Skeletal muscle tissue (tissue), 4 donors: ENCODE results near the gene LRRC17. TPM values are rescaled to one million over a fixed set of nuclear protein-coding genes. Genes with fewer than 3 reads are reported as not detected.

ENCODE experiments used
- H3K27ac ChIP-seq: one replicate; pipeline ENCODE4 v1.7.0; 2013; ENCODE audit warnings: mild to moderate bottlenecking, low read depth, low read length, inconsistent platforms
- H3K27me3 ChIP-seq, 3 donors: one replicate each; pipeline ENCODE4 v1.7.0; 2013; ENCODE audit warnings: low read length in 3 of 3; ENCODE audit not compliant: control insufficient read depth in 3 of 3, insufficient read depth in 3 of 3
- H3K36me3 ChIP-seq, 3 donors: one replicate each; pipeline ENCODE4 v1.7.0; 2013; ENCODE audit warnings: low read length in 3 of 3; ENCODE audit not compliant: control insufficient read depth in 3 of 3, insufficient read depth in 3 of 3
- H3K4me1 ChIP-seq, 3 donors: one replicate each; pipeline ENCODE4 v1.7.0; 2013; ENCODE audit warnings: low read length in 3 of 3, mild to moderate bottlenecking in 3 of 3; ENCODE audit not compliant: control insufficient read depth in 3 of 3, insufficient read depth in 3 of 3
- H3K4me3 ChIP-seq, 3 donors: one replicate each; pipeline ENCODE4 v1.7.0; 2013; ENCODE audit warnings: low read length in 3 of 3
- H3K9ac ChIP-seq, 3 donors: one replicate each; pipeline ENCODE4 v1.7.0; 2013; ENCODE audit warnings: low read length in 3 of 3, mild to moderate bottlenecking in 3 of 3, moderate library complexity in 2 of 3, low read depth in 1 of 3
- H3K9me3 ChIP-seq, 3 donors: one replicate each; pipeline ENCODE4 v1.7.0; 2013; ENCODE audit warnings: low read length in 3 of 3; ENCODE audit not compliant: control insufficient read depth in 3 of 3
- total RNA-seq: library from RNA; depleted of rRNA; stranded (reverse); fragments of >200 nt; gene quantifications from one replicate; pipeline ENCODE4 v1.2.3, GENCODE V29; 2014
- donor health status: Osteomylitis.

Gene LRRC17
- total RNA-seq, 1 donor from 2014 or later: 28.2 TPM

- Histone ChIP-seq H3K36me3 (no peaks in the 10 kb centered on the region), H3K4me3 (no peak overlapping the region), H3K4me1 (peaks cover 0 to 4% (median 0%) of the 10 kb centered on the region in 3 donors), H3K9me3 (no peaks in the 10 kb centered on the region), H3K27me3 (no peaks in the 10 kb centered on the region), H3K9ac (no peak overlapping the region), H3K27ac (no peak overlapping the region)
Measured at GRCh38 chr7:102992509-102992937, 79.7 kb downstream of the LRRC17 start.

GRCh38 chr7:102992938-102993717, 80.3 kb downstream of the LRRC17 start:
- H3K9ac ChIP-seq: no peak overlapping the region
- H3K4me3 ChIP-seq: no peak overlapping the region
- no peaks in the 10 kb centered on the region for H3K9me3 ChIP-seq
- H3K4me1 ChIP-seq: peaks cover 0 to 4% (median 0%) of the 10 kb centered on the region in 3 donors
- H3K27ac ChIP-seq: no peak overlapping the region
- H3K36me3 ChIP-seq: no peaks in the 10 kb centered on the region
- H3K27me3 ChIP-seq: no peaks in the 10 kb centered on the region

GRCh38 chr7:102993718-102994029, 80.9 kb downstream of the LRRC17 start:
- H3K4me1 ChIP-seq: peaks cover 0 to 4% (median 0%) of the 10 kb centered on the region in 3 donors
- no peak overlapping the region for H3K4me3 ChIP-seq
- no peak overlapping the region for H3K27ac ChIP-seq
- no peak overlapping the region for H3K9ac ChIP-seq
- no peaks in the 10 kb centered on the region for H3K36me3 ChIP-seq
- H3K9me3 ChIP-seq: no peaks in the 10 kb centered on the region
- no peaks in the 10 kb centered on the region for H3K27me3 ChIP-seq

- Histone ChIP-seq H3K27me3 (no peaks in the 10 kb centered on the region), H3K36me3 (no peaks in the 10 kb centered on the region), H3K4me1 (peaks cover 0 to 4% (median 0%) of the 10 kb centered on the region in 3 donors), H3K9me3 (no peaks in the 10 kb centered on the region), H3K27ac (no peak overlapping the region), H3K9ac (no peak overlapping the region), H3K4me3 (no peak overlapping the region)
Measured at GRCh38 chr7:102994567-102994966, 81.8 kb downstream of the LRRC17 start.

Other genes with a start within 250 kb of the LRRC17 start
- 2.1 TPM for gene POLR2J2, start 241.3 kb upstream of the LRRC17 start, total RNA-seq
- 17.7 TPM for gene FAM185A, start 164.0 kb upstream of the LRRC17 start, total RNA-seq
- 3.7 TPM for gene FBXL13, start 161.8 kb downstream of the LRRC17 start, total RNA-seq
- 19.8 TPM for gene ARMC10, start 162.1 kb downstream of the LRRC17 start, total RNA-seq
- 12.0 TPM for gene NAPEPLD, start 236.1 kb downstream of the LRRC17 start, total RNA-seq